Measurements from ENCODE around the gene CLIC6.

The CLIC6 gene

DNA sequence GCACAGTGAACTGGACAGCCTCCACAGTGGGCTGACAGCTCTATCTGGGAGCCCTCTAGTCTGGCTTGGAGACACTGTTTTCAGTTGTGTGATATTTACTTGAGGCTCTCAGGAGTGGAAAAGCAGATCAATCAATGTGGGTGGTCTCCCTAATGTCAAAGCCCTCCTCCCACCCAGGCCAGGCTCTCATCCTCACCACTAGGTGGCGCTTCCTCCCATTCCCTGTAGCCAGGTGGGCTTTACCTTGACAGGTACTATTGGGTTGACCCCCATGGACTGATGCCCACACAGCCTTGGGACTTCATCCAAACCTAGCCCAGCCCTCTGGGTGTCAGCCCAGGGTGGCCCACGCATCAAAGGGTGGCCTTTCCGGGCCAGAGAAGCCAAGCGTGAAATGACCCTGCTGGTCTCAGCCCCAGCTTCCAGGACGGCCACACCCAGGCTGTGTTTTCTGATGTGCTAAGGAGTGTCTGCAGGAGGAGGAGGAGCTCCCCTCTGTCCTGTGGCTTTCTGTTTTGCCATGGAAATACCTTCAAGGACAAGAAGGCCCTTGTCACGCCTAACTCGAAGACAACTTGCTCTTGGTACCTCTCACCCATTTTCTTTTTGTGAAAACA is 54.0 kb downstream of the CLIC6 start:
- peak; percentile 82 for TF ChIP-seq CTCF (conservative IDR thresholded peaks at IDR 0.05; ENCODE audit: low read depth, low read length)
- no peak overlapping the region for H3K4me3 ChIP-seq (ENCODE audit: low read length)
- DNase-seq (ENCODE audit: low read depth): no peak

GRCh38 chr21:34724131-34724856 is 55.5 kb downstream of the CLIC6 start:
- TF ChIP-seq CTCF (conservative IDR thresholded peaks at IDR 0.05; ENCODE audit: low read depth, low read length): no peak
- no peak for DNase-seq (ENCODE audit: low read depth)
- no peak overlapping the region for H3K4me3 ChIP-seq (ENCODE audit: low read length)

DNA sequence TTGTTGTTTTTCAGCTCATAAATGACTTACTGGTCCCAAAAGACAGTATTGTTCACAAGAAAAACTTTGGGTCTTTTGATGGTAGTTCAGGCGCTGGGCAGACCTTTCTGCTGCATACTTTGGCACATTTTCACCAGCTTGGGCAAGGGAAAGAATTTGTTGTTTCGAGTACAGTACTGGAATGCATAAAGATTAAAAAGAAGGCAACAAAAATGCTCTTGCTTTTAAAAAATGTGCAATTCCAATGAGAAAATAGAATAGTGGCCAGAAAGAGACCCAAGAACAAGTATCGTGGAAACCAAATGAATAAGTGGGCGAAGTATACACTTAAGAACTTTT is 56.0 kb downstream of the CLIC6 start:
- H3K4me3 ChIP-seq (ENCODE audit: low read length): no peak overlapping the region
- TF ChIP-seq CTCF (conservative IDR thresholded peaks at IDR 0.05; ENCODE audit: low read depth, low read length): no peak
- DNase-seq (ENCODE audit: low read depth): no peak

DNA sequence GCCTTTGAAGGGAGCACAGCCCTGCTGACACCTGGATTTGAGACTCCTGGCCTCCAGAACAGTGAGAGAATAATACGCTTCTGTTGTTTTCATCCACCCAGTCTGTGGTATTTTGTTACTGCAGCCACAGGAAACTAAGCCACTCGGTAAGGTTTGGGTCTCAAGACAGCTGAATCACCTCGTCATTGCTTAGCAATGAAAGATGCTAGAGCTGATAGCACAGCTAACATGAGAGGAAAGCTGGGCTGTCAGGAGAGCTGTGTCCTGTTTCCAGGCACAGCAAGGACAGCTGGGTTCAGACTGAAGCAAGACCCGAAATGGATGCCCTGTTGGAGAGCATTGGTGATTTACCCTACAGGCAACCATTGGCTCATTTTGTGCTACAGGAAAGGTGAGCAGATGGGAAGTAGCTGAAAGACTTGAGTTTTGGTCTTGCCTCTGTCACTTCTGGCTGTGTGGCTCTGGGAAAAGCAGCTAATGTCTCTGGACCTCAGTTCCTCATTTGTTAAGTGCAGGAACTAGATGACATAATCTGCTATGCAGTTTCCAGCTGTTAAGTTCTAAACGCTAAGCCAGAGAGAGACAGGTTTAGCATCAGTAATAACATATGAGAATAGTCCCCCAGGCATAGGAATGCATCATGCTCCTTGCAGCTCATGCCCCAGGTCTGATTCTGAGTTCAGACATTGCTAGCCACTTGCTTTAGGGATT is 58.0 kb downstream of the CLIC6 start:
- no peak for TF ChIP-seq CTCF (conservative IDR thresholded peaks at IDR 0.05; ENCODE audit: low read depth, low read length)
- no peak overlapping the region for H3K4me3 ChIP-seq (ENCODE audit: low read length)
- DNase-seq (ENCODE audit: low read depth): peak; percentile 28

DNA sequence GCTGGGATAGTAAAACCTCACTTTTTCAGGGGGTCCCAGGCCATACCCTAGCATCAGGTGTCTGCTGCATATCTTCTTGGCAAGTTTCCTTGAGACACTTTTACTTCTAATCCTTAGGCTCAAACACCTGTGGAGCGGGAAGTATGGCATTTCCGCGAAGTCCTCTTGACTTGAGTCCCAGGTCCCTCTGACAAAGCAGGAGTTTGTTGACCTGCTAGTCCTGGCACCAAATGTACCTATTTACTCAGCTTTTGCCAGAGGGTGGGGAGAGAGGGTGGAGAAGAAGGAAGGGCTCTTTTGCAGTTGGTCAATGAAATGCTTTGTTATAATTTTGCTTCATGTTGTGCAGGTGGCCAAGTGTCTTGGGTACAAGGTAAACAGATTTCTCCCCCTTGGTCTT is 59.7 kb downstream of the CLIC6 start:
- no peak for DNase-seq (ENCODE audit: low read depth)
- H3K4me3 ChIP-seq (ENCODE audit: low read length): no peak overlapping the region
- TF ChIP-seq CTCF (conservative IDR thresholded peaks at IDR 0.05; ENCODE audit: low read depth, low read length): no peak

- no peak for DNase-seq (ENCODE audit: low read depth)
- no peak overlapping the region for H3K4me3 ChIP-seq (ENCODE audit: low read length)
- no peak for TF ChIP-seq CTCF (conservative IDR thresholded peaks at IDR 0.05; ENCODE audit: low read depth, low read length)
These were observed 61.4 kb downstream of the CLIC6 start for GRCh38 chr21:34730194-34730593.

Data from retinal pigment epithelial cell (primary cell).